Mesendoderm (in vitro differentiated cells): ENCODE measurements around the gene KLF6.

Experiments used
- DNase-seq: peaks from one replicate; pipeline ENCODE4 v3.0.0; 2013
- H2AK5ac ChIP-seq: 2 replicates; pipeline ENCODE4 v1.6.1; 2013; ENCODE audit warnings: low read length, inconsistent platforms
- H2BK120ac ChIP-seq: 2 replicates; pipeline ENCODE4 v1.6.1; 2013; ENCODE audit warnings: low read depth, mild to moderate bottlenecking, low read length, moderate library complexity, mixed read lengths
- H2BK15ac ChIP-seq: replicated peaks from 2 replicates; pipeline ENCODE4 v1.6.1; 2013; ENCODE audit warnings: low read depth, mild to moderate bottlenecking, moderate library complexity
- H2BK5ac ChIP-seq: 2 replicates; pipeline ENCODE4 v1.6.1; 2013; ENCODE audit warnings: low read length, inconsistent platforms
- H3K18ac ChIP-seq: 2 replicates; pipeline ENCODE4 v1.6.1; 2013; ENCODE audit warnings: mild to moderate bottlenecking, low read length, mixed read lengths
- H3K23ac ChIP-seq: one replicate; pipeline ENCODE4 v1.6.1; 2013; ENCODE audit warnings: low read length
- H3K27ac ChIP-seq: 2 replicates; pipeline ENCODE4 v1.5.1; 2013; ENCODE audit warnings: low read depth, mild to moderate bottlenecking, inconsistent platforms, low read length, moderate library complexity
- H3K27me3 ChIP-seq: 2 replicates; pipeline ENCODE4 v1.6.1; 2013; ENCODE audit warnings: low read length, control low read depth, mild to moderate bottlenecking, inconsistent platforms; ENCODE audit not compliant: insufficient read depth, poor library complexity
- H3K36me3 ChIP-seq: 2 replicates; pipeline ENCODE4 v1.6.1; 2013; ENCODE audit warnings: low read length, inconsistent platforms; ENCODE audit not compliant: control insufficient read depth, insufficient read depth
- H3K4ac ChIP-seq: one replicate; pipeline ENCODE4 v1.6.1; 2013; ENCODE audit warnings: low read depth, mild to moderate bottlenecking, low read length, moderate library complexity
- H3K4me1 ChIP-seq: 2 replicates; pipeline ENCODE4 v1.6.1; 2013; ENCODE audit warnings: low read depth, low read length, inconsistent platforms; ENCODE audit not compliant: control insufficient read depth
- H3K4me2 ChIP-seq: 2 replicates; pipeline ENCODE4 v1.6.1; 2013; ENCODE audit warnings: low read length
- H3K4me3 ChIP-seq: 2 replicates; pipeline ENCODE4 v1.5.1; 2013; ENCODE audit warnings: mild to moderate bottlenecking, low read length
- H3K56ac ChIP-seq: one replicate; pipeline ENCODE4 v1.6.1; 2013; ENCODE audit warnings: low read length
- H3K79me1 ChIP-seq: 2 replicates; pipeline ENCODE4 v1.6.1; 2013; ENCODE audit warnings: low read length, inconsistent platforms
- H3K79me2 ChIP-seq: 2 replicates; pipeline ENCODE4 v1.6.1; 2013; ENCODE audit warnings: mild to moderate bottlenecking, low read length; ENCODE audit not compliant: control insufficient read depth, insufficient read depth
- H3K9ac ChIP-seq: 2 replicates; pipeline ENCODE4 v1.6.1; 2013; ENCODE audit warnings: low read length, inconsistent platforms
- H4K5ac ChIP-seq: one replicate; pipeline ENCODE4 v1.6.1; 2013; ENCODE audit warnings: low read length
- H4K8ac ChIP-seq: one replicate; pipeline ENCODE4 v1.6.1; 2013; ENCODE audit warnings: low read depth, mild to moderate bottlenecking, control low read depth, low read length, moderate library complexity
- WGBS: extraction: QIAGEN DNeasy Blood & Tissue Kit; methylation state at CpG from one replicate; pipeline ENCODE4 v1.1.7; 2013; ENCODE audit warnings: low lambda C conversion rate, missing lambda C conversion rate; ENCODE audit not compliant: insufficient coverage; ENCODE audit errors: extremely low coverage; 5-methylcytosine and 5-hydroxymethylcytosine counted together

The KLF6 gene

GRCh38 chr10:3728563-3728962, 56.4 kb downstream of the KLF6 start:
- no peaks in the 10 kb centered on the region for H3K79me2 ChIP-seq
- H3K4me3 ChIP-seq, result no peak overlapping the region
- H3K4me1 ChIP-seq, result no peaks in the 10 kb centered on the region
- H3K56ac ChIP-seq, result no peak overlapping the region
- H2BK5ac ChIP-seq, result no peak overlapping the region
- no peak overlapping the region for H2BK120ac ChIP-seq
- no peak overlapping the region for H2BK15ac ChIP-seq
- H3K4ac ChIP-seq, result no peak overlapping the region
- no peaks in the 10 kb centered on the region for H3K79me1 ChIP-seq
- no peak overlapping the region for H3K27ac ChIP-seq
- DNase-seq, result no peak
- no peaks in the 10 kb centered on the region for H3K36me3 ChIP-seq
- no peak overlapping the region for H3K9ac ChIP-seq
- no peaks in the 10 kb centered on the region for H3K27me3 ChIP-seq
- no peak overlapping the region for H4K5ac ChIP-seq
- no peak overlapping the region for H3K18ac ChIP-seq
- H3K4me2 ChIP-seq, result no peak overlapping the region
- H2AK5ac ChIP-seq, result no peak overlapping the region
- WGBS, result no CpG with 5 or more reads among the region's 3 CpGs
- H3K23ac ChIP-seq, result no peak overlapping the region
- no peak overlapping the region for H4K8ac ChIP-seq

DNA sequence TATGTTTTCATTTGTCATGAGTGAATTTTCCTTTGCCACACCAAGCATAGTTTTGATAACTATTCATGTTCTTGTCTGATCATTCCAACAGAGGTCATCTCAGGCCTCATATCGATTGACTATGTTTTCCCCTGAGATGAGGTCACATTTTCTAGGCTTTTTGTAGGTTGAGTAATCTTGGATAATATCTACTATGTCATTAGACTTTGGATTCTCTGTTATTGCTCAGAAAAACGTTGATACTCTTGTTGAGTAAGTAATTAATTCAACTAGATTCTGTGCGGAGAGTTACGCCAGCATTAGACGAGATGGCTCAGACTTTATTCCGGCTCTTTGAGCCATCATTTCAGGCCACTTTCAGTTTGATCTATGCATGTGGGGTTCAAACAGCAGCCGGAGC, 57.7 kb downstream of the KLF6 start:
- Histone ChIP-seq H3K4me1 (no peaks in the 10 kb centered on the region), H3K27me3 (no peaks in the 10 kb centered on the region), H3K79me2 (no peaks in the 10 kb centered on the region), H4K8ac (no peak overlapping the region), H3K79me1 (no peaks in the 10 kb centered on the region), H2AK5ac (no peak overlapping the region), H3K36me3 (no peaks in the 10 kb centered on the region), H3K9ac (no peak overlapping the region), H2BK120ac (no peak overlapping the region), H3K56ac (no peak overlapping the region), H4K5ac (no peak overlapping the region), H2BK15ac (no peak overlapping the region), H3K4me2 (no peak overlapping the region), H3K4me3 (no peak overlapping the region), H3K18ac (no peak overlapping the region), H3K23ac (no peak overlapping the region), H2BK5ac (no peak overlapping the region), H3K4ac (no peak overlapping the region), H3K27ac (no peak overlapping the region)
- no CpG with 5 or more reads among the region's 7 CpGs for WGBS
- no peak for DNase-seq
